IMR-90 (cell line): ENCODE measurements around the gene DNAJB12. TPM values are rescaled to one million over a fixed set of nuclear protein-coding genes. Genes with fewer than 3 reads are reported as not detected.

Experiments used
- ATAC-seq: fragments of 200-7000 bp; cut with Tn5 transposase; 2 replicates; pipeline ENCODE4 v1.9.1; 2020; ENCODE audit warnings: low read depth, mild to moderate bottlenecking, moderate library complexity
- BruUV-seq: library from RNA; stranded (reverse); fragments of 400-500 nt; replicated peaks from 2 replicates; lab custom pipeline; 2021; lab: Mats Ljungman, UMichigan
- CTCF ChIA-PET: fragments of 300-600 bp; formaldehyde crosslinking; extraction: SDS; loops from one replicate; lab custom pipeline; 2021; ENCODE audit warnings: antibody characterized with exemption; lab: Yijun Ruan, JAX
- POLR2A ChIA-PET: fragments of 300-600 bp; sonication (Branson Sonifier 250); formaldehyde crosslinking; loops from one replicate; lab custom pipeline; 2022; ENCODE audit warnings: antibody characterized with exemption; ENCODE audit not compliant: unreplicated experiment; lab: Charles Lee
- DNase-seq: peaks from one replicate; pipeline ENCODE4 v3.0.0; 2013
- H2AFZ ChIP-seq: replicated peaks from 2 replicates; pipeline ENCODE3; 2013; ENCODE audit warnings: low read length, mild to moderate bottlenecking; ENCODE audit not compliant: poor library complexity
- H2AK5ac ChIP-seq: 2 replicates; pipeline ENCODE4 v1.6.1; 2013; ENCODE audit warnings: low read depth, low read length, inconsistent platforms
- H2AK9ac ChIP-seq: replicated peaks from 2 replicates; pipeline ENCODE3; 2013; ENCODE audit warnings: mild to moderate bottlenecking, low read depth, low read length, moderate library complexity; ENCODE audit not compliant: poor library complexity
- H2BK120ac ChIP-seq: 2 replicates; pipeline ENCODE4 v1.6.1; 2013; ENCODE audit warnings: low read depth, low read length, inconsistent platforms
- H2BK15ac ChIP-seq: 3 replicates; pipeline ENCODE4 v1.6.1; 2013; ENCODE audit warnings: low read depth, low read length, inconsistent platforms
- H2BK20ac ChIP-seq: 2 replicates; pipeline ENCODE4 v1.6.1; 2013; ENCODE audit warnings: low read depth, mild to moderate bottlenecking, inconsistent platforms, low read length, moderate library complexity
- H2BK5ac ChIP-seq: 2 replicates; pipeline ENCODE4 v1.6.1; 2013; ENCODE audit warnings: mild to moderate bottlenecking, low read depth, low read length, inconsistent platforms; ENCODE audit not compliant: poor library complexity, severe bottlenecking
- H3K14ac ChIP-seq: replicated peaks from 2 replicates; pipeline ENCODE4 v1.6.1; 2013; ENCODE audit warnings: low read depth, low read length, inconsistent platforms
- H3K18ac ChIP-seq: 2 replicates; pipeline ENCODE4 v1.6.1; 2013; ENCODE audit warnings: low read depth, low read length, control low read depth
- H3K23ac ChIP-seq: 2 replicates; pipeline ENCODE4 v1.6.1; 2013; ENCODE audit warnings: low read depth, low read length, inconsistent platforms
- H3K27ac ChIP-seq: 2 replicates; pipeline ENCODE4 v1.5.1; 2013; ENCODE audit warnings: mild to moderate bottlenecking, control low read depth, low read length; ENCODE audit not compliant: insufficient read depth
- H3K27me3 ChIP-seq: 2 replicates; pipeline ENCODE4 v1.6.1; 2013; ENCODE audit warnings: low read length; ENCODE audit not compliant: control insufficient read depth, insufficient read depth
- H3K36me3 ChIP-seq: 2 replicates; pipeline ENCODE4 v1.6.1; 2013; ENCODE audit warnings: low read length, mixed read lengths; ENCODE audit not compliant: control insufficient read depth, insufficient read depth
- H3K4ac ChIP-seq: 2 replicates; pipeline ENCODE4 v1.6.1; 2013; ENCODE audit warnings: low read depth, low read length, inconsistent platforms
- H3K4me1 ChIP-seq: 2 replicates; pipeline ENCODE4 v1.6.1; 2013; ENCODE audit warnings: low read length, mixed read lengths; ENCODE audit not compliant: control insufficient read depth, insufficient read depth
- H3K4me2 ChIP-seq: 2 replicates; pipeline ENCODE4 v1.6.1; 2013; ENCODE audit warnings: low read depth, mild to moderate bottlenecking, control low read depth, low read length, moderate library complexity
- H3K4me3 ChIP-seq: 2 replicates; pipeline ENCODE4 v1.5.1; 2013; ENCODE audit warnings: low read depth, mild to moderate bottlenecking, control low read depth, low read length, moderate library complexity; ENCODE audit not compliant: insufficient read depth
- H3K56ac ChIP-seq: 2 replicates; pipeline ENCODE4 v1.6.1; 2013; ENCODE audit warnings: low read length, inconsistent platforms; ENCODE audit not compliant: insufficient read depth; ENCODE audit errors: extremely low read depth
- H3K79me1 ChIP-seq, 2 experiments: 2 replicates each; pipeline ENCODE4 v1.6.1; 2013; ENCODE audit warnings: low read length in 2 of 2, inconsistent platforms in 1 of 2, low read depth in 1 of 2
- H3K9ac ChIP-seq: 2 replicates; pipeline ENCODE4 v1.6.1; 2013; ENCODE audit warnings: low read depth, low read length, control low read depth
- H3K9me1 ChIP-seq: 2 replicates; pipeline ENCODE4 v1.6.1; 2013; ENCODE audit warnings: low read length, inconsistent platforms; ENCODE audit not compliant: insufficient read depth
- H3K9me3 ChIP-seq: 2 replicates; pipeline ENCODE4 v1.6.1; 2013; ENCODE audit warnings: low read length; ENCODE audit not compliant: control insufficient read depth, insufficient read depth
- H4K20me1 ChIP-seq: 2 replicates; pipeline ENCODE4 v1.6.1; 2013; ENCODE audit warnings: low read length, inconsistent platforms; ENCODE audit not compliant: insufficient read depth
- H4K5ac ChIP-seq: 2 replicates; pipeline ENCODE4 v1.6.1; 2013; ENCODE audit warnings: mild to moderate bottlenecking, low read depth, low read length, control low read depth
- H4K8ac ChIP-seq, 2 experiments: 2 replicates each; pipeline ENCODE4 v1.6.1; 2013; ENCODE audit warnings: low read depth in 2 of 2, low read length in 2 of 2, control low read depth in 1 of 2, inconsistent platforms in 1 of 2
- H4K91ac ChIP-seq: 2 replicates; pipeline ENCODE4 v1.6.1; 2013; ENCODE audit warnings: low read depth, low read length, inconsistent platforms; ENCODE audit not compliant: insufficient read depth
- CEBPB ChIP-seq: IDR thresholded peaks from 2 replicates; pipeline ENCODE4 v1.6.1; 2012; ENCODE audit warnings: low read depth, low read length, improper control_type of control experiment
- CHD1 ChIP-seq: IDR thresholded peaks from 2 replicates; pipeline ENCODE4 v1.6.1; 2012; ENCODE audit warnings: low read depth, low read length, improper control_type of control experiment
- FOS ChIP-seq: fragments of 150-350 bp; IDR thresholded peaks from 2 replicates; pipeline ENCODE4 v1.6.1; 2016; ENCODE audit warnings: low read depth, low read length
- MAZ ChIP-seq: IDR thresholded peaks from 2 replicates; pipeline ENCODE4 v1.6.1; 2012; ENCODE audit warnings: low read depth, mild to moderate bottlenecking, low read length, improper control_type of control experiment, moderate library complexity, borderline replicate concordance
- MXI1 ChIP-seq: IDR thresholded peaks from 2 replicates; pipeline ENCODE4 v1.6.1; 2012; ENCODE audit warnings: low read depth, mild to moderate bottlenecking, low read length, moderate library complexity, borderline replicate concordance
- NFE2L2 ChIP-seq: fragments of 150-350 bp; IDR thresholded peaks from 2 replicates; pipeline ENCODE4 v1.6.1; 2016; ENCODE audit warnings: low read depth, mild to moderate bottlenecking, low read length
- RAD21 ChIP-seq: IDR thresholded peaks from 2 replicates; pipeline ENCODE4 v1.6.1; 2012; ENCODE audit warnings: low read length, improper control_type of control experiment
- RCOR1 ChIP-seq: IDR thresholded peaks from 2 replicates; pipeline ENCODE4 v1.6.1; 2012; ENCODE audit warnings: mild to moderate bottlenecking, low read length, improper control_type of control experiment; ENCODE audit not compliant: insufficient replicate concordance
- RFX5 ChIP-seq: IDR thresholded peaks from 2 replicates; pipeline ENCODE4 v1.8.0; 2012; ENCODE audit warnings: low read depth, mild to moderate bottlenecking, low read length, moderate library complexity
- SMC3 ChIP-seq: fragments of 150-350 bp; IDR thresholded peaks from 2 replicates; pipeline ENCODE4 v1.6.1; 2016; ENCODE audit warnings: low read depth, mild to moderate bottlenecking, antibody characterized with exemption, low read length, moderate library complexity
- WGBS, 2 experiments: methylation state at CpG; one replicate each; pipeline versions ENCODE4 v1.1.5 to v1.1.7; 2013; ENCODE audit warnings: missing lambda C conversion rate in 2 of 2; ENCODE audit not compliant: insufficient read length in 1 of 2; ENCODE audit errors: extremely low coverage in 2 of 2; 5-methylcytosine and 5-hydroxymethylcytosine counted together
- dilution Hi-C: fragments of 300-500 bp; cut with HindIII; formaldehyde crosslinking; loops from one replicate; pipeline ENCODE4 v1.14.3; 2018; ENCODE audit warnings: low sequenced_read_pairs; ENCODE audit not compliant: unreplicated experiment
- in situ Hi-C: fragments of 300-500 bp; cut with MboI; formaldehyde crosslinking; loops from 3 replicates; pipeline ENCODE4 v1.14.3; 2019; ENCODE audit warnings: low sequenced_read_pairs, inconsistent platforms, mixed read lengths
- intact Hi-C: fragments of 100-400 bp; cut with micrococcal nuclease; formaldehyde crosslinking; loops from 2 replicates; pipeline ENCODE4 v1.10.0; 2022
- polyA plus RNA-seq, 3 experiments: library from polyadenylated mRNA; depleted of rRNA; stranded (reverse); fragments of >200 nt; gene quantifications; 2 replicates each; pipeline ENCODE4 v1.2.3, GENCODE V29; 2012; ENCODE audit warnings: low replicate concordance in 1 of 3
- total RNA-seq: library from RNA; depleted of rRNA; stranded (reverse); fragments of >200 nt; gene quantifications from 2 replicates; pipeline ENCODE4 v1.2.3, GENCODE V29; 2012
- TF ChIP-seq, protein P1 (sequence below): fragments of 150-350 bp; IDR thresholded peaks from 2 replicates; pipeline ENCODE4 v1.6.1; 2017; ENCODE audit warnings: mild to moderate bottlenecking, antibody characterized with exemption, low read length, low read depth
- TF ChIP-seq, protein P2 (sequence below): fragments of 150-350 bp; IDR thresholded peaks from 2 replicates; pipeline ENCODE4 v1.6.1; 2016; ENCODE audit warnings: low read depth, mild to moderate bottlenecking, low read length, moderate library complexity, borderline replicate concordance

Gene DNAJB12
- total and polyA plus RNA-seq, 2 of the 4 experiments (the other 2 are of a cell fraction) = 18.3 to 24.0 TPM

DNA sequence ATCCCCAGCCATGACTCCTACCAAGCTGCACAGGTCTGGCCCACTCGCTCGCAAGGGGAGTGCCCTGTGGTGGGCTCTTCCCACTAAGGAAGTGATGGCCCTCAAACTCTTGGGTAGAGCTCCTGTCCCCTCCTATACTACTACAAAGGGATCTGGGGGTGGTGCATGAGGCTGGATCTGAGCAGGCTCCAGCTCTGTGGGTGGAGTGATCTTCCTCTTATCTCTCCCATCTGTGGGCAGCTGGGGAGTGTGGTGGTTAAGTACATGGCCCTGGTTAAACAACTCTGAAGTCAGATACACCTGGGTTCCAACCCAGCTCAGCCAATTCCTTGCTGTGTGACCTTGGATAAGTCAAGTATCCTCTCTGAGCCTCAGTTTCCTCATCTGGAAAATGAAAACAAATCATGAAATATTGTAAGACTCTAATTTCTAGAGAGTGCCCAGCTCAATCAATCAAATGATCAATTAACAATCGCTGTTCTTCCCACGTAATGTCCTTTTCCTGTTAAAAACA is 63.6 kb downstream of the DNAJB12 start:
- ATAC-seq (no peak), DNase-seq (no peak)
- Histone ChIP-seq H3K4ac (no peak overlapping the region), H3K56ac (no peak overlapping the region), H4K91ac (no peak overlapping the region), H3K4me1 (no peaks in the 10 kb centered on the region), H3K9ac (no peak overlapping the region), H3K36me3 (no peaks in the 10 kb centered on the region), H2BK120ac (no peak overlapping the region), H2BK5ac (no peak overlapping the region), H3K27ac (no peak overlapping the region), H4K8ac (no peak overlapping the region), H3K14ac (no peak overlapping the region), H2BK20ac (no peak overlapping the region), H2AK5ac (no peak overlapping the region), H3K23ac (no peak overlapping the region), H3K9me3 (no peaks in the 10 kb centered on the region), H2BK15ac (no peak overlapping the region), H3K4me3 (no peak overlapping the region), H3K9me1 (peaks cover 5% of the 10 kb centered on the region; the same call in 1 of the 2 replicates), H3K4me2 (no peak overlapping the region), H4K20me1 (no peaks in the 10 kb centered on the region), H3K18ac (no peak overlapping the region), H3K79me1 (no peaks in the 10 kb centered on the region), H4K5ac (no peak overlapping the region), H2AK9ac (no peak overlapping the region), H3K27me3 (no peaks in the 10 kb centered on the region), H2AFZ (peak overlapping the region; percentile 1)
- in situ Hi-C loops = no loop called here
- dilution Hi-C loops = no loop called here
- POLR2A ChIA-PET = interaction anchor here (0.5 kb wide), 1 partner anchor 33 kb away, joined by 3 read pairs; no protein-coding TSS in a partner anchor
- WGBS, 2 experiments = no CpG with 5 or more reads among the region's 4 CpGs
- TF ChIP-seq RAD21 = no peak
- no peak for TF ChIP-seq RFX5
- no peak for TF ChIP-seq NFE2L2
- no peak for TF ChIP-seq RCOR1
- no peak for TF ChIP-seq CHD1
- TF ChIP-seq SMC3 = no peak
- TF ChIP-seq, protein P1, sequence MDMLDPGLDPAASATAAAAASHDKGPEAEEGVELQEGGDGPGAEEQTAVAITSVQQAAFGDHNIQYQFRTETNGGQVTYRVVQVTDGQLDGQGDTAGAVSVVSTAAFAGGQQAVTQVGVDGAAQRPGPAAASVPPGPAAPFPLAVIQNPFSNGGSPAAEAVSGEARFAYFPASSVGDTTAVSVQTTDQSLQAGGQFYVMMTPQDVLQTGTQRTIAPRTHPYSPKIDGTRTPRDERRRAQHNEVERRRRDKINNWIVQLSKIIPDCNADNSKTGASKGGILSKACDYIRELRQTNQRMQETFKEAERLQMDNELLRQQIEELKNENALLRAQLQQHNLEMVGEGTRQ = no peak
- no peak for TF ChIP-seq CEBPB
- no peak for TF ChIP-seq FOS
- TF ChIP-seq MXI1 = no peak
- no peak for TF ChIP-seq MAZ
- TF ChIP-seq, protein P2, sequence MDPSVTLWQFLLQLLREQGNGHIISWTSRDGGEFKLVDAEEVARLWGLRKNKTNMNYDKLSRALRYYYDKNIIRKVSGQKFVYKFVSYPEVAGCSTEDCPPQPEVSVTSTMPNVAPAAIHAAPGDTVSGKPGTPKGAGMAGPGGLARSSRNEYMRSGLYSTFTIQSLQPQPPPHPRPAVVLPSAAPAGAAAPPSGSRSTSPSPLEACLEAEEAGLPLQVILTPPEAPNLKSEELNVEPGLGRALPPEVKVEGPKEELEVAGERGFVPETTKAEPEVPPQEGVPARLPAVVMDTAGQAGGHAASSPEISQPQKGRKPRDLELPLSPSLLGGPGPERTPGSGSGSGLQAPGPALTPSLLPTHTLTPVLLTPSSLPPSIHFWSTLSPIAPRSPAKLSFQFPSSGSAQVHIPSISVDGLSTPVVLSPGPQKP = no peak
- CTCF ChIA-PET = no interaction called here
- no TSS peak for BruUV-seq
- intact Hi-C loops = no loop called here
